BLaER1 (cell line): ENCODE results near the gene ANXA9.

Experiments used
- H3K27ac ChIP-seq: shearing (Covaris generic); formaldehyde crosslinking; 2 replicates; pipeline ENCODE4 v1.8.1; 2022
- H3K27me3 ChIP-seq: shearing (Covaris generic); formaldehyde crosslinking; 2 replicates; pipeline ENCODE4 v1.8.1; 2022
- H3K36me3 ChIP-seq: shearing (Covaris generic); formaldehyde crosslinking; 2 replicates; pipeline ENCODE4 v1.8.1; 2022
- H3K4me1 ChIP-seq: shearing (Covaris generic); formaldehyde crosslinking; 2 replicates; pipeline ENCODE4 v1.8.1; 2022
- H3K4me2 ChIP-seq: shearing (Covaris generic); formaldehyde crosslinking; 2 replicates; pipeline ENCODE4 v1.8.1; 2022
- H3K4me3 ChIP-seq: shearing (Covaris generic); formaldehyde crosslinking; 2 replicates; pipeline ENCODE4 v1.8.1; 2022
- H3K9ac ChIP-seq: shearing (Covaris generic); formaldehyde crosslinking; 2 replicates; pipeline ENCODE4 v1.8.1; 2022
- H3K9me3 ChIP-seq: shearing (Covaris generic); formaldehyde crosslinking; 2 replicates; pipeline ENCODE4 v1.8.1; 2022
- H4K20me1 ChIP-seq: shearing (Covaris generic); formaldehyde crosslinking; 2 replicates; pipeline ENCODE4 v1.8.1; 2022
- Cebpa-rat ChIP-seq: shearing (Covaris generic); IDR thresholded peaks from 2 replicates; pipeline ENCODE4 v1.8.1; 2022

Gene ANXA9

GRCh38 chr1:151001602-151002001, 19.5 kb downstream of the ANXA9 start:
- TF ChIP-seq Cebpa-rat: no peak
- no peak overlapping the region for H3K4me3 ChIP-seq
- H3K27me3 ChIP-seq: no peaks in the 10 kb centered on the region
- H3K9me3 ChIP-seq: no peaks in the 10 kb centered on the region
- H3K4me1 ChIP-seq: peaks cover 50% of the 10 kb centered on the region
- H3K9ac ChIP-seq: no peak overlapping the region
- no peaks in the 10 kb centered on the region; the same call in 1 of the 2 replicates for H4K20me1 ChIP-seq
- H3K36me3 ChIP-seq: peaks cover 62% of the 10 kb centered on the region
- H3K4me2 ChIP-seq: no peak overlapping the region
- no peak overlapping the region for H3K27ac ChIP-seq

GRCh38 chr1:151002051-151002450, 20.0 kb downstream of the ANXA9 start:
- no peaks in the 10 kb centered on the region for H3K27me3 ChIP-seq
- H3K9me3 ChIP-seq: no peaks in the 10 kb centered on the region
- H3K4me3 ChIP-seq: no peak overlapping the region
- no peak for TF ChIP-seq Cebpa-rat
- no peak overlapping the region for H3K9ac ChIP-seq
- peaks cover 58% of the 10 kb centered on the region for H3K36me3 ChIP-seq
- H3K4me1 ChIP-seq: peaks cover 55% of the 10 kb centered on the region
- H3K27ac ChIP-seq: no peak overlapping the region
- peak overlapping the region; percentile 94; the same call in 1 of the 2 replicates for H3K4me2 ChIP-seq
- no peaks in the 10 kb centered on the region; the same call in 1 of the 2 replicates for H4K20me1 ChIP-seq

- Histone ChIP-seq H4K20me1 (no peaks in the 10 kb centered on the region; the same call in 1 of the 2 replicates), H3K9me3 (no peaks in the 10 kb centered on the region), H3K4me1 (peaks cover 60% of the 10 kb centered on the region), H3K4me3 (no peak overlapping the region), H3K36me3 (peaks cover 52% of the 10 kb centered on the region), H3K27ac (no peak overlapping the region), H3K9ac (no peak overlapping the region), H3K4me2 (peak overlapping the region; percentile 94), H3K27me3 (no peaks in the 10 kb centered on the region)
- no peak for TF ChIP-seq Cebpa-rat
Measured at GRCh38 chr1:151002611-151003010, 20.5 kb downstream of the ANXA9 start.

GRCh38 chr1:151003180-151003579, 21.1 kb downstream of the ANXA9 start:
- H3K36me3 ChIP-seq: peaks cover 47% of the 10 kb centered on the region
- no peaks in the 10 kb centered on the region for H3K9me3 ChIP-seq
- TF ChIP-seq Cebpa-rat: no peak
- H3K27me3 ChIP-seq: no peaks in the 10 kb centered on the region
- no peak overlapping the region; the same call in 1 of the 2 replicates for H3K27ac ChIP-seq
- H3K4me3 ChIP-seq: no peak overlapping the region
- H3K4me1 ChIP-seq: peaks cover 65% of the 10 kb centered on the region
- peak overlapping the region; percentile 94 for H3K4me2 ChIP-seq
- peak overlapping the region; percentile 22; the same call in 1 of the 2 replicates for H3K9ac ChIP-seq
- H4K20me1 ChIP-seq: no peaks in the 10 kb centered on the region; the same call in 1 of the 2 replicates

- H3K27ac ChIP-seq: peak overlapping the region; percentile 84
Measured at GRCh38 chr1:151005729-151006319, 23.7 kb downstream of the ANXA9 start.

GRCh38 chr1:151006327-151007052, 24.4 kb downstream of the ANXA9 start, which contains the start of gene MINDY1:
Gene MINDY1, minus strand, starts transcription at chr1:151006902. Its CDS starts 4,285 bp downstream, at chr1:151002617.
- peaks cover 81% of the 10 kb centered on the region for H3K4me1 ChIP-seq
- peak within 1 kb of the TSS; percentile 85 for H3K9ac ChIP-seq
- H3K4me3 ChIP-seq: peak within 1 kb of the TSS; percentile 72
- H4K20me1 ChIP-seq: no peaks in the 10 kb centered on the region; the same call in 1 of the 2 replicates
- peaks cover 13% of the 10 kb centered on the region for H3K36me3 ChIP-seq
- H3K9me3 ChIP-seq: no peaks in the 10 kb centered on the region
- no peak for TF ChIP-seq Cebpa-rat
- H3K27me3 ChIP-seq: no peaks in the 10 kb centered on the region
- peak within 1 kb of the TSS; percentile 94 for H3K4me2 ChIP-seq
- peak within 1 kb of the TSS; percentile 84 for H3K27ac ChIP-seq

More at GRCh38 chr1:151005729-151006319, 23.7 kb downstream of the ANXA9 start:
- no peaks in the 10 kb centered on the region; the same call in 1 of the 2 replicates for H4K20me1 ChIP-seq
- peak overlapping the region; percentile 85 for H3K9ac ChIP-seq
- peak overlapping the region; percentile 72 for H3K4me3 ChIP-seq
- H3K4me1 ChIP-seq: peaks cover 75% of the 10 kb centered on the region
- TF ChIP-seq Cebpa-rat: no peak
- H3K27me3 ChIP-seq: no peaks in the 10 kb centered on the region
- H3K9me3 ChIP-seq: no peaks in the 10 kb centered on the region
- H3K4me2 ChIP-seq: peak overlapping the region; percentile 94
- H3K36me3 ChIP-seq: peaks cover 20% of the 10 kb centered on the region

- no peak overlapping the region for H3K27ac ChIP-seq
Measured at GRCh38 chr1:151007853-151008243, 25.8 kb downstream of the ANXA9 start.

GRCh38 chr1:151008244-151009205, 26.4 kb downstream of the ANXA9 start, which contains the start of gene PRUNE1:
Gene PRUNE1, plus strand, starts transcription at chr1:151008449. Its CDS starts 184 bp downstream, at chr1:151008633.
- H3K36me3 ChIP-seq: no peaks in the 10 kb centered on the region
- no peaks in the 10 kb centered on the region for H4K20me1 ChIP-seq
- H3K27me3 ChIP-seq: no peaks in the 10 kb centered on the region
- TF ChIP-seq Cebpa-rat: no peak
- no peaks in the 10 kb centered on the region for H3K9me3 ChIP-seq
- peak within 1 kb of the TSS; percentile 75 for H3K27ac ChIP-seq
- peak within 1 kb of the TSS; percentile 94 for H3K4me2 ChIP-seq
- peak within 1 kb of the TSS; percentile 84 for H3K9ac ChIP-seq
- peak within 1 kb of the TSS; percentile 76 for H3K4me3 ChIP-seq
- peaks cover 87% of the 10 kb centered on the region for H3K4me1 ChIP-seq

More at GRCh38 chr1:151007853-151008243, 25.8 kb downstream of the ANXA9 start:
- Histone ChIP-seq H3K36me3 (no peaks in the 10 kb centered on the region; the same call in 1 of the 2 replicates), H3K4me1 (peaks cover 87% of the 10 kb centered on the region), H3K4me2 (peak overlapping the region; percentile 94), H4K20me1 (no peaks in the 10 kb centered on the region), H3K9me3 (no peaks in the 10 kb centered on the region), H3K4me3 (peak overlapping the region; percentile 76), H3K9ac (no peak overlapping the region), H3K27me3 (no peaks in the 10 kb centered on the region)
- TF ChIP-seq Cebpa-rat: no peak

- H4K20me1 ChIP-seq: no peaks in the 10 kb centered on the region
- TF ChIP-seq Cebpa-rat: no peak
- no peaks in the 10 kb centered on the region for H3K36me3 ChIP-seq
- H3K4me3 ChIP-seq: peak overlapping the region; percentile 76
- H3K27ac ChIP-seq: peak overlapping the region; percentile 75; the same call in 1 of the 2 replicates
- H3K27me3 ChIP-seq: no peaks in the 10 kb centered on the region
- peak overlapping the region; percentile 84 for H3K9ac ChIP-seq
- no peaks in the 10 kb centered on the region for H3K9me3 ChIP-seq
- H3K4me2 ChIP-seq: peak overlapping the region; percentile 94
- peaks cover 87% of the 10 kb centered on the region for H3K4me1 ChIP-seq
Measured at GRCh38 chr1:151009206-151009587, 27.1 kb downstream of the ANXA9 start.
